HG02610 (cell line): ENCODE measurements around the gene RBP3.

ENCODE experiments used
- ATAC-seq: cut with Tn5 transposase; IDR thresholded peaks from one replicate; pipeline ENCODE4 v1.9.1; 2021; ENCODE audit warnings: mild to moderate bottlenecking, moderate library complexity; ENCODE audit not compliant: unreplicated experiment

The RBP3 gene

DNA sequence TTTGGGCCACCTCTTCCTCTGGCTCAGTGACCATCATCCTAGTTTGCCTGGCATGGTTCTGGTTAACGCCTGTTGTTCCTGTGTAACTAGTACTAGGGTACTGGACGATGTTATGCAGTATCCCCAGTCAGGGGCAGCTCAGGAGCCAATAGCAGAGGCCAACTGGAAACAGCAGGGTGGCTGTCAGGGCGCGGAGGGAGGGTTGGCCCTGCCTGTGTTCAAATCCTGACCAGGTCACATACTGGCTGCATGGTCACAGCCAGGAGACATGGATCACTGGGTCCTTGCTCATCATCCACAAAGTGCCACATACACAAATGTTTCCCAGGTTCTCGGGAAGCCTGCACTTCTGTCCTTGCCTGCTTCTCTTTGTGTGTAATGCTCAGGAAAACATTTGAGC, 12.3 kb upstream of the RBP3 start:
- ATAC-seq, result no peak

DNA sequence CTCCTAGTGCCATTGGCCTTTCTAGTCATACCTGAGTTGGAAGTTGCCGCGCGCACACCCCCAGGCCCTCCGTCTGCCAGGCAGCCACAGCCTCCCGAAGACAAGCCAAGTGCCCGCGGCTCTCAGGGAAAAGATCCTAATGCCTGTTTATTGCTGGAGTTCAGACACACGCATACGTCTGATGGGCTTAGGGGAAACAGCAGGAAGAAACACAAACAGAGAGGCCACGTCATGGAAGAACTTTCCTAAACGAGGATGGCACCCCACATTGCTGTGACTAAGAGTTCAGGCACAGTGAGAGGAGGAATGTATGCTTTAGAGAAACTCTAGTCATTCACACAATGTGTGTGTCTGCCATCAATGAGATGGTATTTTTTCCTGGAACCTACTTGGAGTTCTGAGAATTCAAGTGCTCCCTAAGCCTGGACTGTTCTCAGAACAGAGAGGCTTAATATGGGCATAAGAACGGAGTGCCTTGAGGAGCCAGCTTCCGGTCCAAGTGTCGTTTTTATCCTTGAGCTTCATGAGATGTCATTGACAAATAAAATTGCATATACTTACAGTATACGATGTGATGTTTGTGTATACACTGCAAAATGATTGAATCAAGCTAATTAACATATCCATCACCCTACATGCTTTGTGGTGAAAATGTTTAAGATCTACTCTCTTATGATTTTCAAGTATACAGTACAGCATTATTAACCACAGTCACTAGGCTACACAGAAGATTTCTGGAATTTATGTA, 11.6 kb upstream of the RBP3 start:
- no peak for ATAC-seq

DNA sequence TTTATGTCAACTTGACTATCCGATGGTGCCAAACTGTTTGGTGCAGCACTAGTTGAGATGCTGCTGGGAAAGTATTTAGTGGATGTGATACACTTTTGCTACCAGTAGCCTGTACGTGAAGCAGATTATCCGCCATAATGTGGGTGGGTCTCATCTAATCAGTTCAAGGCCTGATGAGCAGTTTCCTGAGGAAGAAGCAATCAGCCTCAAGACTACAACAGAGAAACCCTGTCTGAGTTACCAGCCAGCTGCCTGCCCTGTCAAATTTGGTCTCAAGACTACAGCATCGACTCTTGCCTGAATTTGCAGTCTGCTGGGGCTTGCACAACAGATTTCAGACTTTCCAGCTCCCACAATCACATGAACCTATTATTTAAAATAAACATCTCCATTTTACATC, 10.9 kb upstream of the RBP3 start:
- ATAC-seq, result no peak

DNA sequence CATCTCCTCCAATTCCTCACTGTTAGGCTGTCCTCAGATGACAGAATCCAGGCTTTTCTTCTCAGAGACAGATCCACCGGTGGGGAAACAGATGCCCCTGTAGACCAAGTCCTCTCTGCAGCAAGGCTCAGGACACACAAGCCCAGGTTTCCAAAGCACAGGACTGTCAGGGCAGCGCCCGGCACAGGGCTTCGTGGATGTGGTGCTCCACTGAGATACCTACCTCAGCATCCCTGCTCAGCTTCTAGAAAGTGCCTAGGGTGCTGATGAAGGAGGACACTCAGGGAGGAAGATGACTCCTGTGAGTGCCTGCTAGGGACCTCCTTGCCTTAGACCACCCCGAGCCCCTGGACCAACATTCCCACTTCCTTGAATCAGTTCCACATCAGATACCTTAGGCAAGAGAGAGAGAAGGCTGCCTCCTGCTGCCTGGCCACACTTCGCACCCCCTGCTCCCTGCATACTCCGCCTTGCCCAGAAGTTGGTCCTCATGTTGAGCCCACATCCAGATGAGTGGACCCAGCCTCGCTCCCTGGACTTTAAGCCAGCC, 8.9 kb upstream of the RBP3 start:
- ATAC-seq, result no peak

DNA sequence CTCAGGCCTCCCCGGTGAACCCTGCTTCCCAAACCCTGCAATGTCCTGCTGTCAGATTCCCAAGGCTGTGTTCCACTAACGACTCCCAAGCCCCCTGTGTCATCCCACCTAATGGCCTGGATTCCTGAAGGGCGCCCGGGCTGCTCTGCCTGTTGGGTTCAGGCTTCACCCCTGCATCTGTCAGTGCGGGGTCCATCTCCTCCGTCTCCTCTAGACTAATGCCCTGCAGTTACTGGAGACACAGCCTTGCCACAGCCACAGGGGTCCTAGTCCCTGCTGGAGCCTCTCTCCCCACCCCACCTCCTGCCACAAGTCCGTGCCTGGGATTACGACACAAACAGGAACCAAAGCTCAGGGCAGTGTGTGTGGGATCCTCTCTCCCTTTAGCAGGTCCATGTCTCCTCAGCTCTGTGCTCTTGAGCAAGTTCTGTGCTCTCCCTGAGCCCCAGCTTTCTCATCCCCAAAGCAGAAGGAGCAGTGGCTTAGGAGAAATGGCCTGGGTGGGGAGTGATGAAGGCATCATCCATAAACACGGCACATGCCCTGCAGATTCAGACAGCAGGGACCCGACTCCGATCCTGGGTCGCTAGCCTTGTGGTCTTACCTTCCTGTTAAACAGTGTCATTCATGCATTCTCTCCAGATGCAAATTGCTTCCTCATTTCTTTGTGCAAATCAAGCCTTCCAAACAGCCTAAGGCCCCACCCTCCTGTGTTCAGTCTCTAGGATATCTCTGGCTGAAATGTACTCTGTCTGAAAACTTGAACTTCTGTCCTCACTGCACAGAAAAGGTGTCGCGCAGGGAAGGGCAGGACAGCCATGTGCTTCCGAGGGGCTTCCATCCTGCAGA, 8.2 kb upstream of the RBP3 start:
- no peak for ATAC-seq

DNA sequence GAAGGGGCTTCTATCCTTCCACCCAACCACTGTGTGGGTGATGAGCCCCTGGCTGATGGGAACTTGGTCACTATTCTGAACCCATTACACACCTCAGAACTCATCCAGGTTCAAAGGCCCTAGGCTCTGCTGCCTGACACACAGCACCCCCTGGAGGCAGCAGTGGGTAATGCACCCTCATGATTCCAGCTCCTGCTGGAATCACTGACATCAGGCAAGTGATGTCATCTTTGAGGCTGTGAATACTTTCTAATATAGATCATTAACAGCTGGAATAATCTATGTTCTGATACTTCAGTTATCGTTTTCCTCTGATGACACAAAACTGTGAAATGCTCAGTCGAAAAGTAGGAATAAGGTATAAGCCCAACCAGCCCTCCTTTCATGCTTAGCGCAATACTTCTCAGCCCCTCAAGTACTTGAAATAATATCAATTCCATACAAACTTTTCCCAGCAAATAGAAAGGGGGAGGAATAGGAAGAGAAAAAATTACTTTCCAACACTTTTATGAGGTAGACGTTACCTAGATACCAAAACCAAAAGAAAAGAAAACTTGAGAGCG, 7.5 kb upstream of the RBP3 start:
- ATAC-seq, result no peak

DNA sequence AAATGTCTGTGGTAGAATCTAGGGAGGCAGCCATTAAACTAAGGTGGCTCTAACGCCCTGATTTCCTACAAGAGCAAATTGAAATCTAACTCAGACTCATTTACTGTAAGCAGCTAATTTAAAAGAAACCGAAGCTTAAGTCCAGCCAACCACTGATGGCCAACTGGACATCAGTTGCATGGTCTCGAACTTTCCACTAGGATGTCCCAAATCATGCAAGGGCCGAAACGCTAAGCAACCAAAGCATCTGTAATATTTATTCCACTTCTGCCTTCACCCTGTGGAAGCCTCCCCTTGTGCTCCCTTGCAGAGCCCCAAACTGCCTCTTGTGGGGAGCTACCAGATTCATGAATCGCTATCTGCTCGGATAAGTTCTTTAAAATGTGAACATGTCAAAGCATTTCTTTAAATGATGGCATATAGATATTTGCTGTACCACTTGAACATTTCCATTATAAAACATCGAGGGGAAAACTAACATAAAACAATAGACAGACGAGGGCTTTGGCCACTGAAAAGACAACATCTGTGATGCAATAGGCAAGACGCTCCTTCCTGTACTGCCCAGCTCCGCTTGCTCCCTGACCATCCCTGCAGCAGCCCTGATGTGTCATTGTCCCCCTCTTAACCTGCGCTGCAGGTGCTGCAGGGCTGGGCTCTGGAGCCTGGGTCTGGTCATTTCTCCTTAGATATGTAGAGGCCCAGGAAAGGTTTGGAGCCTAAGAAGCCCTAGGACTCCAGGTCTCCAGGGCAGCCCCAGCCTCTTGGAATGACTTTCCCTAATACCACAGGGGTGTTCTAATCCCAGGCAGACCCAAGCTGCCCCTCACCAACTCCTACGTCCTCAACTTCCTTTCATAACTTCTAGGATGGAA, 2.9 kb upstream of the RBP3 start:
- ATAC-seq, result no peak

DNA sequence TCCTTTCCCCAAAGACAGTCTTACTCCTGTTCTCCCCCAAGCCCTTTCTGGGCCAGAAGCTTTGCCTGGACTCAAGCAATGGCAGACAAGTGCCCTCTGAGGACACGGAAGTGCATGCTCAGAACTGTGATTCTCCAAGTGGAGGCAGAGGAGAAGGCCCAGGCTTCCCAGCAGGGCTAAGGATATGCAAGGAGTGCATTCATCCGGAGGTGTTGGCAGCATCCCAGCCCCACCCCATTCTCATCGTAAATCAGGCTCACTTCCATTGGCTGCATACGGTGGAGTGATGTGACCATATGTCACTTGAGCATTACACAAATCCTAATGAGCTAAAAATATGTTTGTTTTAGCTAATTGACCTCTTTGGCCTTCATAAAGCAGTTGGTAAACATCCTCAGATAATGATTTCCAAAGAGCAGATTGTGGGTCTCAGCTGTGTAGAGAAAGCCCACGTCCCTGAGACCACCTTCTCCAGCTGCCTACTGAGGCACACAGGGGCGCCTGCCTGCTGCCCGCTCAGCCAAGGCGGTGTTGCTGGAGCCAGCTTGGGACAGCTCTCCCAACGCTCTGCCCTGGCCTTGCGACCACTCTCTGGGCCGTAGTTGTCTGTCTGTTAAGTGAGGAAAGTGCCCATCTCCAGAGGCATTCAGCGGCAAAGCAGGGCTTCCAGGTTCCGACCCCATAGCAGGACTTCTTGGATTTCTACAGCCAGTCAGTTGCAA, 1.4 kb upstream of the RBP3 start:
- ATAC-seq, result no peak

DNA sequence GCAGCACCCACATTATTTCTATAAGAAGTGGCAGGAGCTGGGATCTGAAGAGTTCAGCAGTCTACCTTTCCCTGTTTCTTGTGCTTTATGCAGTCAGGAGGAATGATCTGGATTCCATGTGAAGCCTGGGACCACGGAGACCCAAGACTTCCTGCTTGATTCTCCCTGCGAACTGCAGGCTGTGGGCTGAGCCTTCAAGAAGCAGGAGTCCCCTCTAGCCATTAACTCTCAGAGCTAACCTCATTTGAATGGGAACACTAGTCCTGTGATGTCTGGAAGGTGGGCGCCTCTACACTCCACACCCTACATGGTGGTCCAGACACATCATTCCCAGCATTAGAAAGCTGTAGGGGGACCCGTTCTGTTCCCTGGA, 874 bp upstream of the RBP3 start:
- ATAC-seq, result no peak

DNA sequence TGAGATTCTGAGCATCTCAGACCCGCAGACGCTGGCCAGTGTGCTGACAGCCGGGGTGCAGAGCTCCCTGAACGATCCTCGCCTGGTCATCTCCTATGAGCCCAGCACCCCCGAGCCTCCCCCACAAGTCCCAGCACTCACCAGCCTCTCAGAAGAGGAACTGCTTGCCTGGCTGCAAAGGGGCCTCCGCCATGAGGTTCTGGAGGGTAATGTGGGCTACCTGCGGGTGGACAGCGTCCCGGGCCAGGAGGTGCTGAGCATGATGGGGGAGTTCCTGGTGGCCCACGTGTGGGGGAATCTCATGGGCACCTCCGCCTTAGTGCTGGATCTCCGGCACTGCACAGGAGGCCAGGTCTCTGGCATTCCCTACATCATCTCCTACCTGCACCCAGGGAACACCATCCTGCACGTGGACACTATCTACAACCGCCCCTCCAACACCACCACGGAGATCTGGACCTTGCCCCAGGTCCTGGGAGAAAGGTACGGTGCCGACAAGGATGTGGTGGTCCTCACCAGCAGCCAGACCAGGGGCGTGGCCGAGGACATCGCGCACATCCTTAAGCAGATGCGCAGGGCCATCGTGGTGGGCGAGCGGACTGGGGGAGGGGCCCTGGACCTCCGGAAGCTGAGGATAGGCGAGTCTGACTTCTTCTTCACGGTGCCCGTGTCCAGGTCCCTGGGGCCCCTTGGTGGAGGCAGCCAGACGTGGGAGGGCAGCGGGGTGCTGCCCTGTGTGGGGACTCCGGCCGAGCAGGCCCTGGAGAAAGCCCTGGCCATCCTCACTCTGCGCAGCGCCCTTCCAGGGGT, 703 bp downstream of the RBP3 start:
- ATAC-seq, result no peak

DNA sequence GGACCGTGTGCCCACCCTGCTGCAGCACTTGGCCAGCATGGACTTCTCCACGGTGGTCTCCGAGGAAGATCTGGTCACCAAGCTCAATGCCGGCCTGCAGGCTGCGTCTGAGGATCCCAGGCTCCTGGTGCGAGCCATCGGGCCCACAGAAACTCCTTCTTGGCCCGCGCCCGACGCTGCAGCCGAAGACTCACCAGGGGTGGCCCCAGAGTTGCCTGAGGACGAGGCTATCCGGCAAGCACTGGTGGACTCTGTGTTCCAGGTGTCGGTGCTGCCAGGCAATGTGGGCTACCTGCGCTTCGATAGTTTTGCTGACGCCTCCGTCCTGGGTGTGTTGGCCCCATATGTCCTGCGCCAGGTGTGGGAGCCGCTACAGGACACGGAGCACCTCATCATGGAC, 1.4 kb downstream of the RBP3 start:
- no peak for ATAC-seq

DNA sequence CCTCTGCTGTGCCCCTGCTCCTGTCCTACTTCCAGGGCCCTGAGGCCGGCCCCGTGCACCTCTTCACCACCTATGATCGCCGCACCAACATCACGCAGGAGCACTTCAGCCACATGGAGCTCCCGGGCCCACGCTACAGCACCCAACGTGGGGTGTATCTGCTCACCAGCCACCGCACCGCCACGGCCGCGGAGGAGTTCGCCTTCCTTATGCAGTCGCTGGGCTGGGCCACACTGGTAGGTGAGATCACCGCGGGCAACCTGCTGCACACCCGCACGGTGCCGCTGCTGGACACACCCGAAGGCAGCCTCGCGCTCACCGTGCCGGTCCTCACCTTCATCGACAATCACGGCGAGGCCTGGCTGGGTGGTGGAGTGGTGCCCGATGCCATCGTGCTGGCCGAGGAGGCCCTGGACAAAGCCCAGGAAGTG, 1.8 kb downstream of the RBP3 start:
- no peak for ATAC-seq

DNA sequence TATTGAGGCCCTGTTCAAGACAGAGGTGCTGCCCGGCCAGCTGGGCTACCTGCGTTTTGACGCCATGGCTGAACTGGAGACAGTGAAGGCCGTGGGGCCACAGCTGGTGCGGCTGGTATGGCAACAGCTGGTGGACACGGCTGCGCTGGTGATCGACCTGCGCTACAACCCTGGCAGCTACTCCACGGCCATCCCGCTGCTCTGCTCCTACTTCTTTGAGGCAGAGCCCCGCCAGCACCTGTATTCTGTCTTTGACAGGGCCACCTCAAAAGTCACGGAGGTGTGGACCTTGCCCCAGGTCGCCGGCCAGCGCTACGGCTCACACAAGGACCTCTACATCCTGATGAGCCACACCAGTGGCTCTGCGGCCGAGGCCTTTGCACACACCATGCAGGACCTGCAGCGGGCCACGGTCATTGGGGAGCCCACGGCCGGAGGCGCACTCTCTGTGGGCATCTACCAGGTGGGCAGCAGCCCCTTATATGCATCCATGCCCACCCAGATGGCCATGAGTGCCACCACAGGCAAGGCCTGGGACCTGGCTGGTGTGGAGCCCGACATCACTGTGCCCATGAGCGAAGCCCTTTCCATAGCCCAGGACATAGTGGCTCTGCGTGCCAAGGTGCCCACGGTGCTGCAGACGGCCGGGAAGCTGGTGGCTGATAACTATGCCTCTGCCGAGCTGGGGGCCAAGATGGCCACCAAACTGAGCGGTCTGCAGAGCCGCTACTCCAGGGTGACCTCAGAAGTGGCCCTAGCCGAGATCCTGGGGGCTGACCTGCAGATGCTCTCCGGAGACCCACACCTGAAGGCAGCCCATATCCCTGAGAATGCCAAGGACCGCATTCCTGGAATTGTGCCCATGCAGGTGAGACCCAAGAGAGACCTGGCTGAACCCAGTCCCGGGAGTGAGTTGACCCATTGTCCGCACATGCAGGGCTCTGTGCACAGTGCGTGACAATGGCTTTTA, 2.8 kb downstream of the RBP3 start:
- ATAC-seq, result no peak

DNA sequence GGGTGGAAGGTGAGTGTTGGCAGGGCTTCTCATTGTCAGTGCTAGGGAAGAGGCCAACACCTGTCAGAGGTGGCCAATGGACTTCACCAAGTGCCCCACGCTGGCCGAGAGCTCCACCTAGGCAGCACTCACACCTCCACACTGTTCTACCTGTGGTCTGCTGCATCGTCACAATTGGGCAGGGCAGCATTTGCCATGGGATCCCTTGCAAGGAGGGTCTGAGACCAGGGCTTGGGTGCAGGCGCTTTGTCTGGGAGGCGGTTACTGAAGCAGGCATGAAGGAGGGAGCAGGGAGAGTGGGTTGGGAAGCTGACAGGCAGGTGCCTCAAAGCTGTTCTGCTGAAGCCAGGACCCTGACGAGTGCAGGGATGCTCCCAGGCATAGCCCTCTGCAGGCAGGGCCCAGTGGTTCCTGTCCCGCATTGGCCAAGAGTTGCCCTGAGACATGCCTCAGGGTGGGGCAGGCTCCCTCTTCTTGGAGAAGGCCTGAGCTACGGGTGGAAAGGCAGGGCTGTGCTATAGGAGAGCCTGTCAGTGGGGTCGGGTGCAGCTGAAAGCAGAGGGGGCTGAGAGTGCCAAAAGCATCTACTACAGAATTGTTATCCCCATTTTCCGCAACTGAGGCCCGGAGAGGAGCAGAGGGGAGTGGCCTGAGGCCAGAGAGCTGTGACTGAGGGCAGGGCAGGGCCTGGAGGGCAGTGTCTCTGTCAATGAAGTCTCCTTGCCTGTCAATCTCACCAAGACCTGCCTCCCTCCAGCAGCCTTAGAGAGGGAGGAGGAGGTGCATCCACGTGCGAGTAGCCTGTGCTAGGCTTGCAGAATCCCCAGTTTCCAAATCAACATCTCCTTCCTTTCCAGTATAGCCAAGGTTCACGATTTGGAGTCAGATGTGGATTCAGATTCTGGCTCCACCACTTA, 4.0 kb downstream of the RBP3 start:
- ATAC-seq, result no peak

DNA sequence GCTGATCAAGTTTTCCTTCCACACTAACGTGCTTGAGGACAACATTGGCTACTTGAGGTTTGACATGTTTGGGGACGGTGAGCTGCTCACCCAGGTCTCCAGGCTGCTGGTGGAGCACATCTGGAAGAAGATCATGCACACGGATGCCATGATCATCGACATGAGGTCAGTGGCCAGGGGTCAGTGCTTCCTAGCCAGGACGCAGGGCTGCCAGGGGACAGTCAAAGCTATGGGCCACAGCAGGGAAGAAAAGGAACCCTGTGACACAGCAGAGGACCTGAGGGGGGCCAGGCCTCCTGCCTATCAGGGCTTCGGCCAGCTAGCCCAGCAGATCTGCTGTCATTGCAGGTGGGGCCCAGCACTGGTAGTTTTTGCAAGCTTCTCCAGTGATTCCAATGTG, 5.2 kb downstream of the RBP3 start:
- no peak for ATAC-seq

DNA sequence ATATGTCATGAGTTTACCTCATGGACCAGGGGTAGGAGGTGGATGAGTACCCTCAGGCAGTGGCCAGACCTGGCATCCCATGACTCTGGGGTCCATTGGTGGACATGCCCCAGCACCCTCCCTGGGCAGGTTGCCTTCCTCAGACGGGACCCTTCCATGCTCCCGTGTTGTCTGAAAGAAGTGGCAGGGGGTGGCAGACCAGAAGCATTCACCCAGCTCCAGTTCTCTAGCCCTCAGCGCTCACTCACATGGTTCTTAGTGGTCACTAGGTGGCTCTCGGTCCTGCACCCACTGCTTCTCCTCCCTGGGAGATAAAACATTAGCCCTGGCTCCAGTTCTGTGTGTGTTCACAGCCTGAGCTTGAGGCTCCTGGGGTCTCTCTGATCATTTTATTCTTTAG, 6.0 kb downstream of the RBP3 start:
- no peak for ATAC-seq

DNA sequence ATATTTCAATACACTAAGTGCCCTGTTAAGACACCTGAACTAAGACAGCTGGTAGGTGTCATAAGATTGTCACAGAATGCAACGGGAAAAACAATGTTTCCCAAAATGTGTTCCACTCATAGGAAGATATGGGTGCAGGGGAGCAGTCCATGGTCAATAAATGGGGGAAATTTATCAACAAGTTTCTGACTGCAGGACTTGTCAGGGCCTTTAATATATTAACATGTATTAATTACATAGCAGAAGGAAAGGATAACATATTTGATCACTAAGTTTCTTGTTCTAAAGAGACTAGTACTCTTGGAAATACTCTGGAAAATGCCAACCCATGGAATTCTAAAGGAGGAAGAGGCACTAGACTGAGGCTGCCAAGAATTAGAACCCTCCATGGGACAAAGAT, 6.7 kb downstream of the RBP3 start:
- no peak for ATAC-seq
